ENCODE results near the gene NAALADL1. TPM values are rescaled to one million over a fixed set of nuclear protein-coding genes. Genes with fewer than 3 reads are reported as not detected.

NAALADL1 gene
- total and polyA plus RNA-seq, 2 experiments from 2014 or later: 0.13 TPM; not detected in 1

DNA sequence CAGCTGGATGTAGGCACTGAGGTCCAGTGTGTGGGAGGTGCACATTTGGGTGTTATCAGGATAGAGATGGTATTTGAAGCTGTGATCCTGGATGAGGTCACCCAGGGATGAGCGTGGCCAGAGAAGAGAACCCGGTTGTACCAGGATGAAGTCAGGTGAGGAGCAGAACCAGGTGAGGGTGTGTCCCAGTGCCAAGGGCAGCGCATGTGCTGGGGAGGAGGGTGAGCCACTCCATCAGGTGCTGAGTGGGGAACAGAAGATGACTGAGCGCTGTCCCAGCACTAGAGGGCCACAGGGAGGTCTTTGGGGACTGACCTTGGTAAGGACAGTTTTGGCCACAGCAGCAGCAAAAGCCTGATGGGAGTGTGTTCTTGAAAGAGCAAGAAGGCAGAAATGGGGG lies 41.6 kb downstream of the NAALADL1 start:
- Histone ChIP-seq H3K4me2 (no peak overlapping the region), H4K20me1 (ENCODE audit: insufficient read depth, poor library complexity, severe bottlenecking) (no peaks in the 10 kb centered on the region), H3K9me3 (ENCODE audit: low read depth) (no peaks in the 10 kb centered on the region), H3K4me3 (no peak overlapping the region), H2AFZ (no peak overlapping the region), H3K9me2 (replicated peaks; ENCODE audit: insufficient read depth) (no peaks in the 10 kb centered on the region), H3K79me2 (peaks cover 20% of the 10 kb centered on the region), H3K4me1 (ENCODE audit: insufficient read depth) (peaks cover 6% of the 10 kb centered on the region), H3K36me3 (replicated peaks; ENCODE audit: insufficient read depth, low read depth) (no peaks in the 10 kb centered on the region), H3K27me3 (no peaks in the 10 kb centered on the region), H3K27ac (no peak overlapping the region)
- WGBS (ENCODE audit: low lambda C conversion rate, missing lambda C conversion rate): 96% methylated on average over 4 of the region's 4 CpGs
- no peak for TF ChIP-seq EZH2phosphoT487 (IDR thresholded peaks at IDR 0.05; ENCODE audit: low read depth, severe bottlenecking, unreplicated experiment)
- TF ChIP-seq EZH2 (IDR thresholded peaks at IDR 0.05; ENCODE audit: borderline replicate concordance): no peak
- TF ChIP-seq, protein P1, sequence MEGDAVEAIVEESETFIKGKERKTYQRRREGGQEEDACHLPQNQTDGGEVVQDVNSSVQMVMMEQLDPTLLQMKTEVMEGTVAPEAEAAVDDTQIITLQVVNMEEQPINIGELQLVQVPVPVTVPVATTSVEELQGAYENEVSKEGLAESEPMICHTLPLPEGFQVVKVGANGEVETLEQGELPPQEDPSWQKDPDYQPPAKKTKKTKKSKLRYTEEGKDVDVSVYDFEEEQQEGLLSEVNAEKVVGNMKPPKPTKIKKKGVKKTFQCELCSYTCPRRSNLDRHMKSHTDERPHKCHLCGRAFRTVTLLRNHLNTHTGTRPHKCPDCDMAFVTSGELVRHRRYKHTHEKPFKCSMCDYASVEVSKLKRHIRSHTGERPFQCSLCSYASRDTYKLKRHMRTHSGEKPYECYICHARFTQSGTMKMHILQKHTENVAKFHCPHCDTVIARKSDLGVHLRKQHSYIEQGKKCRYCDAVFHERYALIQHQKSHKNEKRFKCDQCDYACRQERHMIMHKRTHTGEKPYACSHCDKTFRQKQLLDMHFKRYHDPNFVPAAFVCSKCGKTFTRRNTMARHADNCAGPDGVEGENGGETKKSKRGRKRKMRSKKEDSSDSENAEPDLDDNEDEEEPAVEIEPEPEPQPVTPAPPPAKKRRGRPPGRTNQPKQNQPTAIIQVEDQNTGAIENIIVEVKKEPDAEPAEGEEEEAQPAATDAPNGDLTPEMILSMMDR (IDR thresholded peaks at IDR 0.05; ENCODE audit: poor library complexity): no peak
- DNase-seq (ENCODE audit: low spot score): no peak

DNA sequence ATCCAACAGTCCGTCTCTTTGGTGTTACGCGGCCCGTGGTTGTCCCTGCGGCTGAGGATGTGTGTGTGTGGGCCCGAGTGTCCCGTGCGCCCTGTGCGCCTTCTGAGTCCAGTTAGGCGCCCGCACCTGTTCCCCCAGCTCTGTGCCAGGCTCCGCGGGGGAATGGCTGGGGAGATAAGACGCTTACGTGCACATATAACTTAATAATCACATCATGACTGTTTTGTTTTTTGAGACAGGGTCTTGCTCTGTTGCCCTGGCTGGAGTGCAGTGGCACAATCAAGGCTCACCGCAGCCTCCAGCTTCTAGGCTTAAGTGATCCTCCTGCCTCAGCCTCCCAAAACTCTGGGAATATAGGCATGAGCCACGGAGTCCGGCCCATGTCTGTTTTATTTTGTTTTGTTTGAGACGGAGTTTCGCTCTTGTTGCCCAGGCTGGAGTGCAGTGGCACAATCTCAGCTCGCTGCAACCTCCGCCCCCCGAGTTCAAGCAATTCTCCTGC lies 43.6 kb downstream of the NAALADL1 start:
- Histone ChIP-seq H3K4me3 (peak overlapping the region; percentile 56), H3K9me3 (ENCODE audit: low read depth) (no peaks in the 10 kb centered on the region), H3K27ac (peak overlapping the region; percentile 98), H3K4me1 (ENCODE audit: insufficient read depth) (peaks cover 6% of the 10 kb centered on the region), H3K9me2 (replicated peaks; ENCODE audit: insufficient read depth) (no peaks in the 10 kb centered on the region), H2AFZ (peak overlapping the region; percentile 91), H3K79me2 (peaks cover 20% of the 10 kb centered on the region), H3K4me2 (peak overlapping the region; percentile 91), H3K36me3 (replicated peaks; ENCODE audit: insufficient read depth, low read depth) (no peaks in the 10 kb centered on the region), H4K20me1 (ENCODE audit: insufficient read depth, poor library complexity, severe bottlenecking) (no peaks in the 10 kb centered on the region), H3K27me3 (no peaks in the 10 kb centered on the region)
- 43% methylated on average over 23 of the region's 23 CpGs for WGBS (ENCODE audit: low lambda C conversion rate, missing lambda C conversion rate)
- no peak for TF ChIP-seq EZH2phosphoT487 (IDR thresholded peaks at IDR 0.05; ENCODE audit: low read depth, severe bottlenecking, unreplicated experiment)
- TF ChIP-seq, protein P1 (IDR thresholded peaks at IDR 0.05; ENCODE audit: poor library complexity): no peak
- TF ChIP-seq EZH2 (IDR thresholded peaks at IDR 0.05; ENCODE audit: borderline replicate concordance): no peak
- no peak for DNase-seq (ENCODE audit: low spot score)

DNA sequence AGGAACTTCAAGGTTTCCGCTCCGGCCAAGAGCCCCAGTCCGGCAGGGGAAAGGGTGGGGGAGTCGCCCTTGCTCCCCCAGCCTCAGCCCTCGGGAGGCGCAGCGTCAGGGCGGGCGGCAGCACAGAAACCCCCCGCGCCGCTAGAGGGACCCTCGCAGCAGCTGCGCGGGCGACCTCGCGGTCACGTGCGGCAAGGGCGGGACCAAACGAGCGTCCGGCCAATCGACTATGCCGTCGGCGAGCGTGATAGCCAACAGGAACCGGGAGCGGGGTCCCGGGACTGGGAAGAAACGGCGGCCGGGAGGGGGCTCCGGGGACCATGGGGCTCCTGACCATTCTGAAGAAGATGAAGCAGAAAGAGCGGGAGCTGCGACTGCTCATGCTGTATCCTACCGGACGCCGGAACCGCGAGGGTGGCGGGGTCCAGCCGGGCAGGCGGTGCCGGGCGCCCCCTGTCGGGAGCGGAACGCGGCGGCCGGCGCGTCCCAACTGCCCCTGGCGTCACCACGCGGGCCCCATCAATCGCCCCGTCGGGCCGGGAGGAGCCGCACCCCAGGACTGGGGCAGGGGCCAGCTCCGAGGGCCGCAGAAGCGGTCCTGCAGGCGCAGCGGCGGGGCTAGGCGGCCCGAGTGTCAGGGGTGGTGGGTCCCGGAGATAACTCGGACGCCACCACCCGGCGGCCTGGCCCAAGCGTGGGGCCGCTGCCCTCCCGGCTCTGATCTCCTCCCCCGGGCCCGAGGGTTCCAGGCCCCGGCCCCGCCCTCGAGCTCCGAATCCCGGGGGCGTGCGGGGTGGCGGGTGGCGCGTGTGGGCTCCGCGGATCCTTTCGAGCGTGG lies 44.2 kb downstream of the NAALADL1 start, which contains the start of gene ARL2:
Gene ARL2, plus strand, starts transcription at position 273 of the 838 bp plus-strand sequence. Its CDS starts 48 bp downstream, at position 321.
- peak; percentile 94 for DNase-seq (ENCODE audit: low spot score)
- TF ChIP-seq, protein P1 (IDR thresholded peaks at IDR 0.05; ENCODE audit: poor library complexity): peak; percentile 68
- TF ChIP-seq EZH2phosphoT487 (IDR thresholded peaks at IDR 0.05; ENCODE audit: low read depth, severe bottlenecking, unreplicated experiment) (no peak), EZH2 (IDR thresholded peaks at IDR 0.05; ENCODE audit: borderline replicate concordance) (no peak)
- 3% methylated on average over 71 of the region's 96 CpGs for whole genome bisulfite sequencing (ENCODE audit: low lambda C conversion rate, missing lambda C conversion rate)
- H3K4me2 ChIP-seq: peak within 1 kb of the TSS; percentile 91
- H4K20me1 ChIP-seq (ENCODE audit: insufficient read depth, poor library complexity, severe bottlenecking): no peaks in the 10 kb centered on the region
- peaks cover 6% of the 10 kb centered on the region for H3K4me1 ChIP-seq (ENCODE audit: insufficient read depth)
- peaks cover 20% of the 10 kb centered on the region for H3K79me2 ChIP-seq
- peak within 1 kb of the TSS; percentile 56 for H3K4me3 ChIP-seq
- no peaks in the 10 kb centered on the region for H3K27me3 ChIP-seq
- H3K36me3 ChIP-seq (replicated peaks; ENCODE audit: insufficient read depth, low read depth): no peaks in the 10 kb centered on the region
- no peaks in the 10 kb centered on the region for H3K9me3 ChIP-seq (ENCODE audit: low read depth)
- H3K9me2 ChIP-seq (replicated peaks; ENCODE audit: insufficient read depth): no peaks in the 10 kb centered on the region
- peak within 1 kb of the TSS; percentile 91 for H2AFZ ChIP-seq
- peak within 1 kb of the TSS; percentile 98 for H3K27ac ChIP-seq

Data from hepatocyte (in vitro differentiated cells).